Measurements from ENCODE around the gene ICAM3.

DNA sequence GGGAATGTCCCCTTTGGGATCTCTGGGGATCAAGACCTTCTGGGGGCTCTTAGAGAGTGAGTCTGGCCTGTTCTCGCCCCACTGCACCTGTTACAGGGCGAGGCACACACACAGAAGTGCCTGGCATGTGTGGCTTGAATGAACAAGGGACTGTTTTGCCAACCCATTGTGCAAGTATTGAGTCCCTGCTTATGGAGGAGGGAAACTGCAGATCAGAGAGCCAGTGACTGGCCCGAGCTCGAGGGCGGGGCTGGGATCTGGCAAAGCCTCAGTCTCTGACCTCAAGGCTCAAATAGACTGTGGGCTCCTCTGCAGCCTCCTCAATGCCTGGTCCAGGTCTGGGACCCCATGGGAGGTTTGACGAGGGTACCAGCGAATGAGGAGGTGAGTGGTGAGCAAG lies 11.6 kb downstream of the ICAM3 start:
- TF ChIP-seq FOXK2 (IDR thresholded peaks at IDR 0.05) (no peak), NFYA (IDR thresholded peaks at IDR 0.05; ENCODE audit: borderline replicate concordance, low read depth, low read length) (no peak), JUND (IDR thresholded peaks at IDR 0.05; ENCODE audit: low read depth, low read length) (no peak), GATAD2B (conservative IDR thresholded peaks at IDR 0.05; ENCODE audit: low read depth) (no peak), NR2C2 (IDR thresholded peaks at IDR 0.05; ENCODE audit: borderline replicate concordance, control insufficient read depth, insufficient read length, low read depth) (no peak), BHLHE40 (IDR thresholded peaks at IDR 0.05; ENCODE audit: borderline replicate concordance in 1 of 2, low read depth in 2 of 2, low read length in 1 of 2) (no peak), TAF1 (IDR thresholded peaks at IDR 0.05; ENCODE audit: borderline replicate concordance, low read depth, low read length) (no peak), POLR2A (IDR thresholded peaks at IDR 0.05; ENCODE audit: low read depth, low read length) (no peak), MLLT1 (IDR thresholded peaks at IDR 0.05) (no peak), CREB1 (IDR thresholded peaks at IDR 0.05; ENCODE audit: low read depth) (no peak), JUNB (IDR thresholded peaks at IDR 0.05) (no peak), EP300 (IDR thresholded peaks at IDR 0.05; ENCODE audit: borderline replicate concordance in 1 of 2, control insufficient read depth in 1 of 2, low read depth in 2 of 2, low read length in 2 of 2) (no peak)
- TF ChIP-seq, protein P1, sequence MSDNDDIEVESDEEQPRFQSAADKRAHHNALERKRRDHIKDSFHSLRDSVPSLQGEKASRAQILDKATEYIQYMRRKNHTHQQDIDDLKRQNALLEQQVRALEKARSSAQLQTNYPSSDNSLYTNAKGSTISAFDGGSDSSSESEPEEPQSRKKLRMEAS (IDR thresholded peaks at IDR 0.05; ENCODE audit: low read depth, low read length) = no peak
- TF ChIP-seq, protein P2, sequence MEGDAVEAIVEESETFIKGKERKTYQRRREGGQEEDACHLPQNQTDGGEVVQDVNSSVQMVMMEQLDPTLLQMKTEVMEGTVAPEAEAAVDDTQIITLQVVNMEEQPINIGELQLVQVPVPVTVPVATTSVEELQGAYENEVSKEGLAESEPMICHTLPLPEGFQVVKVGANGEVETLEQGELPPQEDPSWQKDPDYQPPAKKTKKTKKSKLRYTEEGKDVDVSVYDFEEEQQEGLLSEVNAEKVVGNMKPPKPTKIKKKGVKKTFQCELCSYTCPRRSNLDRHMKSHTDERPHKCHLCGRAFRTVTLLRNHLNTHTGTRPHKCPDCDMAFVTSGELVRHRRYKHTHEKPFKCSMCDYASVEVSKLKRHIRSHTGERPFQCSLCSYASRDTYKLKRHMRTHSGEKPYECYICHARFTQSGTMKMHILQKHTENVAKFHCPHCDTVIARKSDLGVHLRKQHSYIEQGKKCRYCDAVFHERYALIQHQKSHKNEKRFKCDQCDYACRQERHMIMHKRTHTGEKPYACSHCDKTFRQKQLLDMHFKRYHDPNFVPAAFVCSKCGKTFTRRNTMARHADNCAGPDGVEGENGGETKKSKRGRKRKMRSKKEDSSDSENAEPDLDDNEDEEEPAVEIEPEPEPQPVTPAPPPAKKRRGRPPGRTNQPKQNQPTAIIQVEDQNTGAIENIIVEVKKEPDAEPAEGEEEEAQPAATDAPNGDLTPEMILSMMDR (IDR thresholded peaks at IDR 0.05 in 2 of 3, conservative IDR thresholded peaks at IDR 0.05 in 1 of 3; ENCODE audit: control insufficient read depth in 2 of 3, extremely low read depth in 1 of 3, insufficient read depth in 1 of 3, low read depth in 3 of 3, low read length in 3 of 3) = no peak
